SK-N-SH (cell line): ENCODE results near the gene EDA.

Experiments used
- CTCF ChIP-seq: fragments of 200-600 bp; sonication (generic); IDR thresholded peaks from 2 replicates; pipeline ENCODE4 v1.6.1; 2017; ENCODE audit warnings: antibody characterized with exemption, mild to moderate bottlenecking, moderate library complexity
- FOXJ3 ChIP-seq: sonication (generic); formaldehyde crosslinking; IDR thresholded peaks from 2 replicates; pipeline ENCODE4 v1.5.1; 2020; ENCODE audit warnings: mild to moderate bottlenecking, missing genetic modification reagents
- IRF3 ChIP-seq: fragments of 150-350 bp; IDR thresholded peaks from 2 replicates; pipeline ENCODE4 v1.6.1; 2016; ENCODE audit warnings: mild to moderate bottlenecking, low read depth, low read length
- JUND ChIP-seq: IDR thresholded peaks from 2 replicates; pipeline ENCODE4 v1.4.0; 2012
- MAX ChIP-seq: IDR thresholded peaks from 2 replicates; pipeline ENCODE4 v1.4.0; 2012; ENCODE audit warnings: low read depth
- REST ChIP-seq: IDR thresholded peaks from 2 replicates; pipeline ENCODE4 v1.6.1; 2012; ENCODE audit warnings: mild to moderate bottlenecking, low read depth, low read length, moderate library complexity
- RFX5 ChIP-seq: IDR thresholded peaks from 2 replicates; pipeline ENCODE4 v1.6.1; 2012; ENCODE audit warnings: mild to moderate bottlenecking, improper control_type of control experiment, low read length
- RXRA ChIP-seq: IDR thresholded peaks from 2 replicates; pipeline ENCODE4 v1.4.0; 2012; ENCODE audit warnings: low read depth, mild to moderate bottlenecking, borderline replicate concordance
- TCF12 ChIP-seq: IDR thresholded peaks from 2 replicates; pipeline ENCODE4 v1.4.0; 2012
- USF2 ChIP-seq: fragments of 150-350 bp; IDR thresholded peaks from 2 replicates; pipeline ENCODE4 v1.6.1; 2017; ENCODE audit warnings: antibody characterized with exemption, low read length, low read depth, borderline replicate concordance

GRCh38 chrX:69607616-69608015 is 8.3 kb upstream of the EDA start:
- TF ChIP-seq CTCF (no peak), FOXJ3 (CRISPR knock-in tag) (no peak), RFX5 (no peak), USF2 (no peak), MAX (no peak), JUND (no peak), IRF3 (no peak), RXRA (no peak), REST (no peak), TCF12 (no peak)
